Ishikawa (cell line): ENCODE measurements around the gene ANAPC2.

Experiments
- CEBPB ChIP-seq: IDR thresholded peaks from 2 replicates; pipeline ENCODE4 v1.6.1; 2012
- CREB1 ChIP-seq: IDR thresholded peaks from 2 replicates; pipeline ENCODE4 v1.6.1; 2012; ENCODE audit warnings: low read depth
- EGR1 ChIP-seq: IDR thresholded peaks from 2 replicates; pipeline ENCODE4 v1.6.1; 2012
- EP300 ChIP-seq: IDR thresholded peaks from 2 replicates; pipeline ENCODE4 v1.6.1; 2012; ENCODE audit warnings: borderline replicate concordance
- FOXM1 ChIP-seq: IDR thresholded peaks from 2 replicates; pipeline ENCODE4 v1.6.1; 2012; ENCODE audit warnings: low read depth, borderline replicate concordance
- NFIC ChIP-seq: IDR thresholded peaks from 2 replicates; pipeline ENCODE4 v1.6.1; 2012
- RAD21 ChIP-seq: IDR thresholded peaks from 2 replicates; pipeline ENCODE4 v1.6.1; 2012; ENCODE audit warnings: low read depth
- TCF12 ChIP-seq: IDR thresholded peaks from 2 replicates; pipeline ENCODE4 v1.6.1; 2012; ENCODE audit warnings: low read depth
- TEAD4 ChIP-seq: IDR thresholded peaks from 2 replicates; pipeline ENCODE4 v1.6.1; 2012
- YY1 ChIP-seq: IDR thresholded peaks from 2 replicates; pipeline ENCODE4 v1.6.1; 2012; ENCODE audit warnings: low read depth
- ZBTB7A ChIP-seq: IDR thresholded peaks from 2 replicates; pipeline ENCODE4 v1.6.1; 2012; ENCODE audit warnings: low read depth
- TF ChIP-seq, protein P1 (sequence below): IDR thresholded peaks from 2 replicates; pipeline ENCODE4 v1.6.1; 2012
- TF ChIP-seq, protein P2 (sequence below): IDR thresholded peaks from 2 replicates; pipeline ENCODE4 v1.6.1; 2012; ENCODE audit warnings: low read depth, mild to moderate bottlenecking
- TF ChIP-seq, protein P3 (sequence below): IDR thresholded peaks from 2 replicates; pipeline ENCODE4 v1.6.1; 2012

Gene ANAPC2

DNA sequence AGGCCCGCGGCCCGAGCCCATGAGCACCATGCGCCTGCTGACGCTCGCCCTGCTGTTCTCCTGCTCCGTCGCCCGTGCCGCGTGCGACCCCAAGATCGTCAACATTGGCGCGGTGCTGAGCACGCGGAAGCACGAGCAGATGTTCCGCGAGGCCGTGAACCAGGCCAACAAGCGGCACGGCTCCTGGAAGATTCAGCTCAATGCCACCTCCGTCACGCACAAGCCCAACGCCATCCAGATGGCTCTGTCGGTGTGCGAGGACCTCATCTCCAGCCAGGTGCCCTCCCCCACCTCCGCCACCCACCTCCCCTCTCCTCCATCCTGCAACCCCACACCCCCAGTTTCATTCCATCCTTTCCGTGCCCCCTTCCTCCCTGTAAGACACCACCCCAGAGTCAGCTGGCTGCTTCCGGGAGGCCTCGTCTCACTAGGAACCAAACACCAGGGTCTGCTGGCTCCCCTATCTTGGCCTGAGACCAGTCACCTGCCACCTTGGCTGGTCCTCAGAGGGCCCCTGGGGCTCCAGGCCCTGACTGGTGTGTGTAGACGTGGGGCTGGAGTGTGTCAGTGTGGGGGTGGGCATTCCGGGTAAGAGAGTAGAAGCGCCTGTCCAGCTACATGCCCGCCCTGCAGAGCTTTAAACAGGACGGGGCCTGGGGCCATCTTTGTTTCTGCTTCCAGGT is 48.8 kb downstream of the ANAPC2 start:
- no peak for TF ChIP-seq RAD21
- TF ChIP-seq NFIC: no peak
- no peak for TF ChIP-seq ZBTB7A
- no peak for TF ChIP-seq TEAD4
- TF ChIP-seq EGR1: no peak
- TF ChIP-seq TCF12: no peak

DNA sequence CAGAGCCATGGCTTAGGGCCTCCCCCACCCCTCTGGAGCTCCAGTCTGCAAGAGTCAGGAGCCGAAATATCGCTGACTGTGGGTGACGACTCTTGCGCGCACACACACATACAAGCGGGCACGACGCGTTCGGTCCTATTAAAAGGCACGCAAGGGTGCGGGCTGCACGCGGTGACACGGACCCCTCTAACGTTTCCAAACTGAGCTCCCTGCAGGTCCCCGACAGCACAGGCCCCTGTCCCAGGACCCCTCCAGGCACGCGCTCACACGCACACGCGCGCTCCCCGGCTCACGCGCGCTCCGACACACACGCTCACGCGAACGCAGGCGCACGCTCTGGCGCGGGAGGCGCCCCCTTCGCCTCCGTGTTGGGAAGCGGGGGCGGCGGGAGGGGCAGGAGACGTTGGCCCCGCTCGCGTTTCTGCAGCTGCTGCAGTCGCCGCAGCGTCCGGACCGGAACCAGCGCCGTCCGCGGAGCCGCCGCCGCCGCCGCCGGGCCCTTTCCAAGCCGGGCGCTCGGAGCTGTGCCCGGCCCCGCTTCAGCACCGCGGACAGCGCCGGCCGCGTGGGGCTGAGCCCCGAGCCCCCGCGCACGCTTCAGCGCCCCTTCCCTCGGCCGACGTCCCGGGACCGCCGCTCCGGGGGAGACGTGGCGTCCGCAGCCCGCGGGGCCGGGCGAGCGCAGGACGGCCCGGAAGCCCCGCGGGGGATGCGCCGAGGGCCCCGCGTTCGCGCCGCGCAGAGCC is 49.5 kb downstream of the ANAPC2 start, which contains the start of gene GRIN1:
TSS of gene GRIN1 (plus strand) at position 433 of the 746 bp plus-strand sequence. CDS start 333 bp downstream, outside the sequence.
- TF ChIP-seq FOXM1 (no peak), ZBTB7A (peak; percentile 91), CREB1 (no peak), TEAD4 (no peak), YY1 (no peak)
- TF ChIP-seq, protein P1, sequence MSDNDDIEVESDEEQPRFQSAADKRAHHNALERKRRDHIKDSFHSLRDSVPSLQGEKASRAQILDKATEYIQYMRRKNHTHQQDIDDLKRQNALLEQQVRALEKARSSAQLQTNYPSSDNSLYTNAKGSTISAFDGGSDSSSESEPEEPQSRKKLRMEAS: peak; percentile 85
- TF ChIP-seq, protein P2, sequence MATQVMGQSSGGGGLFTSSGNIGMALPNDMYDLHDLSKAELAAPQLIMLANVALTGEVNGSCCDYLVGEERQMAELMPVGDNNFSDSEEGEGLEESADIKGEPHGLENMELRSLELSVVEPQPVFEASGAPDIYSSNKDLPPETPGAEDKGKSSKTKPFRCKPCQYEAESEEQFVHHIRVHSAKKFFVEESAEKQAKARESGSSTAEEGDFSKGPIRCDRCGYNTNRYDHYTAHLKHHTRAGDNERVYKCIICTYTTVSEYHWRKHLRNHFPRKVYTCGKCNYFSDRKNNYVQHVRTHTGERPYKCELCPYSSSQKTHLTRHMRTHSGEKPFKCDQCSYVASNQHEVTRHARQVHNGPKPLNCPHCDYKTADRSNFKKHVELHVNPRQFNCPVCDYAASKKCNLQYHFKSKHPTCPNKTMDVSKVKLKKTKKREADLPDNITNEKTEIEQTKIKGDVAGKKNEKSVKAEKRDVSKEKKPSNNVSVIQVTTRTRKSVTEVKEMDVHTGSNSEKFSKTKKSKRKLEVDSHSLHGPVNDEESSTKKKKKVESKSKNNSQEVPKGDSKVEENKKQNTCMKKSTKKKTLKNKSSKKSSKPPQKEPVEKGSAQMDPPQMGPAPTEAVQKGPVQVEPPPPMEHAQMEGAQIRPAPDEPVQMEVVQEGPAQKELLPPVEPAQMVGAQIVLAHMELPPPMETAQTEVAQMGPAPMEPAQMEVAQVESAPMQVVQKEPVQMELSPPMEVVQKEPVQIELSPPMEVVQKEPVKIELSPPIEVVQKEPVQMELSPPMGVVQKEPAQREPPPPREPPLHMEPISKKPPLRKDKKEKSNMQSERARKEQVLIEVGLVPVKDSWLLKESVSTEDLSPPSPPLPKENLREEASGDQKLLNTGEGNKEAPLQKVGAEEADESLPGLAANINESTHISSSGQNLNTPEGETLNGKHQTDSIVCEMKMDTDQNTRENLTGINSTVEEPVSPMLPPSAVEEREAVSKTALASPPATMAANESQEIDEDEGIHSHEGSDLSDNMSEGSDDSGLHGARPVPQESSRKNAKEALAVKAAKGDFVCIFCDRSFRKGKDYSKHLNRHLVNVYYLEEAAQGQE: peak; percentile 94

DNA sequence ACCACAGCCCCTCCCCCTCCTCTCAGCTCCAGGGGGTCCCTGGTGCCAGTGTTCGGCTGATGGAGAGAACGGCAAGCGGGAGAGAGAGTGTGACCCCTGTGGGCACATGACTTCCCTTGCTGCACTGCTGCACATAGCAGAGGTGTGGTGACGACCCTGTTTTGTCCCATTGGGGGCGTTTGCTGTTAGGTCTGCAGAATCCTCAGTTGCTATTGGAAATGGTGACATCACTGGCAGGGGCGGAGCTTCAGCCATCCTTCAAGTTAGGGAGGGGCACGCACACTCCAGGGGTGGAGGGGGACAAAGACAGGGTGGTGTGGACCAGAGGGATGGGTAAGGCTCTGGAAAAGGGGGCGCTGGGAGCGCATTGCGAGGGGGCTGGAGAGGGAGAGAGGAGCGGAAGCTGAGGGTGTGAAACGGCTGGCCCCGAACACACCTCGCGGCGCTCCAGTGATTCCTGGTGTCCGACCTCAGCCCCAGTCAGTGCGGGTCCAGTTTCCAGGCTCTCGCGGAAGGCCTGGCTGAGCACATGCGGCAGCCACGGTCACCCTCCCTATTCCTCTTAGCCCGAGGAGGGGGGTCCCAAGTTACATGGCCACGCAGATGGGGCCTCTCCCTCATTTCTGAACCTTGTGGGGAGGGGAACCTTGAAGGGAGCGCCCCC is 50.2 kb downstream of the ANAPC2 start:
- TF ChIP-seq EGR1 (no peak), RAD21 (no peak), YY1 (no peak), ZBTB7A (peak; percentile 23; the same call in 1 of the 2 replicates), FOXM1 (no peak), EP300 (no peak)
- TF ChIP-seq, protein P3, sequence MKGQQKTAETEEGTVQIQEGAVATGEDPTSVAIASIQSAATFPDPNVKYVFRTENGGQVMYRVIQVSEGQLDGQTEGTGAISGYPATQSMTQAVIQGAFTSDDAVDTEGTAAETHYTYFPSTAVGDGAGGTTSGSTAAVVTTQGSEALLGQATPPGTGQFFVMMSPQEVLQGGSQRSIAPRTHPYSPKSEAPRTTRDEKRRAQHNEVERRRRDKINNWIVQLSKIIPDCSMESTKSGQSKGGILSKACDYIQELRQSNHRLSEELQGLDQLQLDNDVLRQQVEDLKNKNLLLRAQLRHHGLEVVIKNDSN: no peak
- TF ChIP-seq, protein P2: no peak

DNA sequence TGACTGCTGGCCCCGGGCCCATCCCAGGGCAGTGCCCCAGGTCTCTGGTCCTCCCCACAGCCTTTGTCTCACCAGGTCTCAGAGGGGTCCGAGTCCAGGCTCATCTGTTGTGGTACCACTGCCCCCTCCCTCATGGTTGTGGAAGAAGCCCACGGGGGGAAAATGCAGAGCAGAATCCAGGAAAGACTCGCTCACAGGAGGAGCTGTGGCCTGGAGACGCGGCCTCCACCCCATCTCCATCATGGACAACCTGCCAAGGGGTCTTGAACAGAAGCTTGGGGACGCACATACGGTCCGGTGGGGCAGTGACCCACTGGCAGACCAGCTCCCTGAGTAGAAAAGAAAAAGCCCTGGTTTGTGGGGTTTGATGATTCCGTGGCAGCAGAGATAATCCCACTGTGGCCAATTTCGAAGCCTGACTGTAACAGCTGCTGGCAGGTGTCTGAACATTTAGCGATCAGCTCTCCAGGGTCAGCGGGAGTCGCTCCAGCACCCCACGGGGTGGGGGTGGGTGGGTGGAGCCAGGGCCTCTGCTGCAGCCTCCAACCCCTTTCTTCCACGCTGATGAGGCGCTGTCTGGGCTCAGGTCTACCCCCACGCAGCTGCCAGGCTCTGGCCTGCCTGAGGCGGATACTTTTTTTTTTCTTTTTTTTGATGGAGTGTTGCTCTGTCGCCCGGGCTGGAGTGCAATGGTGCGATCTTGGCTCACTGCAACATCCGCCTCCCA is 51.3 kb downstream of the ANAPC2 start:
- TF ChIP-seq CEBPB (no peak), TCF12 (no peak)

DNA sequence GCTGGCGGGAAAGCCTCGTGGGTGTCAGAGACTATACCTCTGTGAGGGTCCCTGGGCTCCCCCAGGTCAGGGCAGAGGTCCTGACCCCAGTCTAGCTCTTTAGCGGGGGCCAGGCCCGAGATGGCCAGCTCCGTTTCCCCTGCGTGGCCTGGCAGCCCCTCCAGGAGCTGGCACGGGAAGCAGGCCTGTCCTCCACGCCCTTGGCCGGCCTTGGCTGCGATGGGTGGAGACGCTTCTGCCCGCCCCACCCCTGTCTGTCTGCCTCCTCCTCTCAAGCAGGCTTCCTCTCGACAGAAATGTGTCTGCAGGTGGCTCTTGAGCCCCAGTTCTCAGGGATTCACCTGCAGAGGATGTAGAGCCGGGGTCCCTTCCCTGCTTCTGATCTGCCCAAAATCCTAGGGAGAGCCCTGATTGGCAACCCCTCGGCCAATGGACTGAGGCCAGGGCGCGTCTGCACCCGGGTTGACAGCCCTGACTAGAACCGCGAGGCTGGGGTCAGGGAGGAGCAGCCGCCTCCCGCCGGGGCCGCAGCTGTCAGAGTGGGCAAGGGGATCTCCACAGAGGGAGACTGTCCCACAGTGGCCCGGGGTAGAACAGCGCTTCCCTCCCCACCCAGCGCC is 52.0 kb downstream of the ANAPC2 start:
- TF ChIP-seq EGR1 (no peak), NFIC (no peak), CEBPB (no peak)

DNA sequence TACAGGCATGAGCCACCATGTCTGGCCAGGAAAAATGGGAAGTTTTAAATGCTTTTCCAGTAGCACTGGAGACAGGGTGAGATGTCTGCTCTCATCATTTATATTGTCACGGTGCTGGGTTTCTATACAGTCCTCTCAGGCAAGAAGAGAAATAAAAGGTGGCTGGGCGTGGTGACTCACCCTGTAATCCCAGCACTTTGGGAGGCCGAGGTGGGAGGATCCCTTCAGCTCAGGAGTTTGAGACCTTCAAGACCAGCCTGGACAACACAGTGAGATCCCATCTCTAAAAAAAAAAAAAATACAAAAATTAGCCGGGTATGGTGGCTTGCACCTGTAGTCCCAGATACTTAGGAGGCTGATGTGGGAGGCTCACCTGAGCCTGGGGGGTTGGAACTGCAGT is 54.2 kb downstream of the ANAPC2 start:
- TF ChIP-seq, protein P2: no peak
